ENCODE results near the gene MYOF. TPM values are rescaled to one million over a fixed set of nuclear protein-coding genes. Genes with fewer than 3 reads are reported as not detected.

The MYOF gene
- total and polyA plus RNA-seq, 10 of the 15 experiments (the other 5 are each of a cell fraction or from before 2014, with no cell fraction given): 0.02 to 0.59 (median 0.17) TPM

DNA sequence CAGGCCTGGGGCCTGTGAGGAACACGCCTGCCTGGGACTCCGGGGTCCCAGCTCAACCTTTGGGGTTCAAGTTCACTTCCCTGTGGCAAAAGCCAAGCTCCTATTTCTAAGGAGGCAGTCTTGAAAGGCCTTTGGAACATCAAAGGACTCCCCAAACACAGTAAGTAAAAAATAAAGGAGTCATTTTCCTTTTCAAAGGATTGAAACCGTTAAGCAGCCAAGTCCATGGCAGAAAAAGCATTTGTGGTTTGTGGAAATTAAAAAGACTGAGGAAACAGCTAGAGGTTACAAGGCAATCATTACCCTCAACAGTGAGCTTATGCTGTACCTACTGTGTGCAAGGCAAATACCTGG is 200.8 kb downstream of the MYOF start (continued):
- TF ChIP-seq, protein P1, sequence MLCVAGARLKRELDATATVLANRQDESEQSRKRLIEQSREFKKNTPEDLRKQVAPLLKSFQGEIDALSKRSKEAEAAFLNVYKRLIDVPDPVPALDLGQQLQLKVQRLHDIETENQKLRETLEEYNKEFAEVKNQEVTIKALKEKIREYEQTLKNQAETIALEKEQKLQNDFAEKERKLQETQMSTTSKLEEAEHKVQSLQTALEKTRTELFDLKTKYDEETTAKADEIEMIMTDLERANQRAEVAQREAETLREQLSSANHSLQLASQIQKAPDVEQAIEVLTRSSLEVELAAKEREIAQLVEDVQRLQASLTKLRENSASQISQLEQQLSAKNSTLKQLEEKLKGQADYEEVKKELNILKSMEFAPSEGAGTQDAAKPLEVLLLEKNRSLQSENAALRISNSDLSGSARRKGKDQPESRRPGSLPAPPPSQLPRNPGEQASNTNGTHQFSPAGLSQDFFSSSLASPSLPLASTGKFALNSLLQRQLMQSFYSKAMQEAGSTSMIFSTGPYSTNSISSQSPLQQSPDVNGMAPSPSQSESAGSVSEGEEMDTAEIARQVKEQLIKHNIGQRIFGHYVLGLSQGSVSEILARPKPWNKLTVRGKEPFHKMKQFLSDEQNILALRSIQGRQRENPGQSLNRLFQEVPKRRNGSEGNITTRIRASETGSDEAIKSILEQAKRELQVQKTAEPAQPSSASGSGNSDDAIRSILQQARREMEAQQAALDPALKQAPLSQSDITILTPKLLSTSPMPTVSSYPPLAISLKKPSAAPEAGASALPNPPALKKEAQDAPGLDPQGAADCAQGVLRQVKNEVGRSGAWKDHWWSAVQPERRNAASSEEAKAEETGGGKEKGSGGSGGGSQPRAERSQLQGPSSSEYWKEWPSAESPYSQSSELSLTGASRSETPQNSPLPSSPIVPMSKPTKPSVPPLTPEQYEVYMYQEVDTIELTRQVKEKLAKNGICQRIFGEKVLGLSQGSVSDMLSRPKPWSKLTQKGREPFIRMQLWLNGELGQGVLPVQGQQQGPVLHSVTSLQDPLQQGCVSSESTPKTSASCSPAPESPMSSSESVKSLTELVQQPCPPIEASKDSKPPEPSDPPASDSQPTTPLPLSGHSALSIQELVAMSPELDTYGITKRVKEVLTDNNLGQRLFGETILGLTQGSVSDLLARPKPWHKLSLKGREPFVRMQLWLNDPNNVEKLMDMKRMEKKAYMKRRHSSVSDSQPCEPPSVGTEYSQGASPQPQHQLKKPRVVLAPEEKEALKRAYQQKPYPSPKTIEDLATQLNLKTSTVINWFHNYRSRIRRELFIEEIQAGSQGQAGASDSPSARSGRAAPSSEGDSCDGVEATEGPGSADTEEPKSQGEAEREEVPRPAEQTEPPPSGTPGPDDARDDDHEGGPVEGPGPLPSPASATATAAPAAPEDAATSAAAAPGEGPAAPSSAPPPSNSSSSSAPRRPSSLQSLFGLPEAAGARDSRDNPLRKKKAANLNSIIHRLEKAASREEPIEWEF (IDR thresholded peaks at IDR 0.05; ENCODE audit: insufficient replicate concordance, low read depth, low read length): no peak

DNA sequence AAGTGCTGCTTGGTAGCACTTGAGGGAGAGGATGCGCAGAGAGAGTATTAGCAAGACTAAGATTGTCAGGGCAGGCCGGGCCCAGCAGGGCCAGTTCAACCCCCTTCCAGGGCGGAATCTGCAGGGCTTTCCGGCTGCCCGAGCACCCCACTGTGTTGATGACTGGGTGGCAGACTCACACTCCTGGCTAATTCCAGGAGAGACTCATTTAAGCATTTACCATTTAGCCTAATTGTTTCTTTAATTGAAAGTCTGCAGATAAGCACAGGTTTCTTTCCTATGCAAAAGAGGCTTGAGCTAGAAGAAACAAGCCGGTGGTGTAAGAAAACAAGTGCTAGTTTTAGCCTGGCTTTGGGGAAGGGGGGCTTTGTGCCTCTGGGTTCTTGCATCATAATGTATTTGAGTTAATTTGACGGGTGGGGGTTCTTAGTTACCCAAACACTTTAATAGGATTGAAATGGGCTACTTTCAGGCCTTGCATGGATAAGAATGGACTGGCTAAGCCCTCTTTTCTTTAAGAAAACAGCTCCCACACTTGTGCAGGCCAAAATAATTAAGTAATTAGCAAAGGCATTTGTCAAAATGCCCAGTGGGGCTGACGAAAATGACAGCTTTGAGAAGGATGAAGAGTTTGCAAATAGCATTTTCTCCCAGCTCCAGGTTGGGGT is 201.3 kb downstream of the MYOF start:
- in situ Hi-C loops (cut with MboI) (no loop called here), intact Hi-C loops (cut with micrococcal nuclease; ENCODE audit: unreplicated experiment) (no loop called here)
- FAIRE-seq: no peak
- no peak for DNase-seq (ENCODE audit: low read depth, low spot score)
- H3K79me2 ChIP-seq (ENCODE audit: control insufficient read depth, insufficient read depth, low read length): no peaks in the 10 kb centered on the region
- ATAC-seq: no peak
- no TSS peak for BruUV-seq (replicated peaks)
- H3K4me2 ChIP-seq (ENCODE audit: control insufficient read depth, insufficient read depth): no peak overlapping the region
- H3K4me1 ChIP-seq (ENCODE audit: control insufficient read depth, insufficient read depth, low read length): no peaks in the 10 kb centered on the region
- no peaks in the 10 kb centered on the region for H4K20me1 ChIP-seq (ENCODE audit: control insufficient read depth, insufficient read depth)
- POLR2A ChIA-PET: no interaction called here
- RAD21 ChIA-PET (ENCODE audit: unreplicated experiment): interaction anchor here (1.6 kb wide), 1 partner anchor 201 kb away, joined by 7 read pairs; no protein-coding TSS in a partner anchor
- H3K4me3 ChIP-seq: no peak overlapping the region
- H2AFZ ChIP-seq (ENCODE audit: control insufficient read depth, low read depth, low read length): no peak overlapping the region
- H3K9ac ChIP-seq (ENCODE audit: control insufficient read depth, insufficient read depth, low read length): no peak overlapping the region
- WGBS (ENCODE audit: insufficient coverage, insufficient replicate concordance, low lambda C conversion rate, missing lambda C conversion rate): 27% methylated on average over 8 of the region's 8 CpGs
- H3K27ac ChIP-seq (ENCODE audit: control insufficient read depth, insufficient read depth): no peak overlapping the region
- H3K27me3 ChIP-seq (replicated peaks in 1 of 2; ENCODE audit: control insufficient read depth in 2 of 2, insufficient read depth in 2 of 2, low read length in 1 of 2): no peaks in the 10 kb centered on the region; a peak in 1 of 4 replicates
- CTCF ChIA-PET: interaction anchor here (1.4 kb wide), 1 partner anchor 165 kb away, joined by 4 read pairs; no protein-coding TSS in a partner anchor
- no peaks in the 10 kb centered on the region for H3K36me3 ChIP-seq (ENCODE audit: control insufficient read depth in 2 of 2, insufficient read depth in 2 of 2, low read length in 1 of 2)
- H3K9me3 ChIP-seq (replicated peaks; ENCODE audit: control insufficient read depth, insufficient read depth, low read length): peaks cover 6% of the 10 kb centered on the region; the same call in 1 of the 3 replicates
- SMC1A ChIA-PET (ENCODE audit: uncharacterized antibody, unreplicated experiment): interaction anchor here (0.6 kb wide), 1 partner anchor 16 kb away, joined by 3 read pairs; no protein-coding TSS in a partner anchor
- TF ChIP-seq NR2C1 (IDR thresholded peaks at IDR 0.05): no peak
- no peak for TF ChIP-seq CHD1 (IDR thresholded peaks at IDR 0.05; ENCODE audit: low read depth, low read length)
- no peak for TF ChIP-seq HDAC2 (IDR thresholded peaks at IDR 0.05)
- no peak for TF ChIP-seq ZNF622 (IDR thresholded peaks at IDR 0.05)
- no peak for TF ChIP-seq MEF2A (IDR thresholded peaks at IDR 0.05; ENCODE audit: insufficient read depth, low read depth, low read length)
- TF ChIP-seq NFXL1 (IDR thresholded peaks at IDR 0.05; ENCODE audit: borderline replicate concordance): no peak
- TF ChIP-seq, protein P2, sequence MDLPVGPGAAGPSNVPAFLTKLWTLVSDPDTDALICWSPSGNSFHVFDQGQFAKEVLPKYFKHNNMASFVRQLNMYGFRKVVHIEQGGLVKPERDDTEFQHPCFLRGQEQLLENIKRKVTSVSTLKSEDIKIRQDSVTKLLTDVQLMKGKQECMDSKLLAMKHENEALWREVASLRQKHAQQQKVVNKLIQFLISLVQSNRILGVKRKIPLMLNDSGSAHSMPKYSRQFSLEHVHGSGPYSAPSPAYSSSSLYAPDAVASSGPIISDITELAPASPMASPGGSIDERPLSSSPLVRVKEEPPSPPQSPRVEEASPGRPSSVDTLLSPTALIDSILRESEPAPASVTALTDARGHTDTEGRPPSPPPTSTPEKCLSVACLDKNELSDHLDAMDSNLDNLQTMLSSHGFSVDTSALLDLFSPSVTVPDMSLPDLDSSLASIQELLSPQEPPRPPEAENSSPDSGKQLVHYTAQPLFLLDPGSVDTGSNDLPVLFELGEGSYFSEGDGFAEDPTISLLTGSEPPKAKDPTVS (IDR thresholded peaks at IDR 0.05; ENCODE audit: low read depth, low read length): no peak
- TF ChIP-seq, protein P1 (IDR thresholded peaks at IDR 0.05; ENCODE audit: insufficient replicate concordance, low read depth, low read length): no peak

Data from GM12878 (cell line).